ENCODE measurements around the gene OR2T3. TPM values are rescaled to one million over a fixed set of nuclear protein-coding genes. Genes with fewer than 3 reads are reported as not detected.
"Not testable (repeated sequence)": the region's sequence is repeated elsewhere in the genome, so short reads cannot be mapped to it uniquely, and the experiment has no call there.

Gene OR2T3
- polyA plus RNA-seq, 1 donor from 2014 or later: not detected

GRCh38 chr1:248450466-248451145 lies 22.5 kb upstream of the OR2T3 start:
- not testable (repeated sequence) for H3K79me2 ChIP-seq (replicated peaks; ENCODE audit: insufficient read depth, low read length); H2AFZ ChIP-seq (ENCODE audit: low read depth, low read length); H4K20me1 ChIP-seq (ENCODE audit: insufficient read depth); H3K27ac ChIP-seq (ENCODE audit: low read length); H3K9me3 ChIP-seq (ENCODE audit: low read length); H3F3A ChIP-seq (ENCODE audit: insufficient read depth, low read length, poor library complexity, severe bottlenecking); H3K27me3 ChIP-seq (ENCODE audit: insufficient read depth, low read depth, low read length); H3K9ac ChIP-seq (ENCODE audit: low read length); H3K4me3 ChIP-seq (ENCODE audit: low read length); H3K36me3 ChIP-seq (ENCODE audit: insufficient read depth, low read length); H3K4me2 ChIP-seq (ENCODE audit: low read length); H3K9me2 ChIP-seq (ENCODE audit: insufficient read depth, low read length)

- H3K9ac ChIP-seq (ENCODE audit: low read length); H3K27ac ChIP-seq (ENCODE audit: low read length); H3K9me3 ChIP-seq (ENCODE audit: low read length); H3K36me3 ChIP-seq (ENCODE audit: insufficient read depth, low read length); H4K20me1 ChIP-seq (ENCODE audit: insufficient read depth); H3K4me2 ChIP-seq (ENCODE audit: low read length); H2AFZ ChIP-seq (ENCODE audit: low read depth, low read length); H3K4me3 ChIP-seq (ENCODE audit: low read length); H3F3A ChIP-seq (ENCODE audit: insufficient read depth, low read length, poor library complexity, severe bottlenecking); H3K9me2 ChIP-seq (ENCODE audit: insufficient read depth, low read length); H3K79me2 ChIP-seq (replicated peaks; ENCODE audit: insufficient read depth, low read length); H3K27me3 ChIP-seq (ENCODE audit: insufficient read depth, low read depth, low read length): not testable (repeated sequence)
Observed at GRCh38 chr1:248453619-248454018, 19.5 kb upstream of the OR2T3 start.

- H3K36me3 ChIP-seq (ENCODE audit: insufficient read depth, low read length); H4K20me1 ChIP-seq (ENCODE audit: insufficient read depth); H3K9me2 ChIP-seq (ENCODE audit: insufficient read depth, low read length); H3K4me3 ChIP-seq (ENCODE audit: low read length); H3K9me3 ChIP-seq (ENCODE audit: low read length); H3K27ac ChIP-seq (ENCODE audit: low read length); H3F3A ChIP-seq (ENCODE audit: insufficient read depth, low read length, poor library complexity, severe bottlenecking); H3K27me3 ChIP-seq (ENCODE audit: insufficient read depth, low read depth, low read length); H3K4me2 ChIP-seq (ENCODE audit: low read length); H3K9ac ChIP-seq (ENCODE audit: low read length); H2AFZ ChIP-seq (ENCODE audit: low read depth, low read length); H3K79me2 ChIP-seq (replicated peaks; ENCODE audit: insufficient read depth, low read length): not testable (repeated sequence)
Observed at GRCh38 chr1:248455045-248455444, 18.1 kb upstream of the OR2T3 start.

- H4K20me1 ChIP-seq (ENCODE audit: insufficient read depth); H3F3A ChIP-seq (ENCODE audit: insufficient read depth, low read length, poor library complexity, severe bottlenecking): not testable (repeated sequence)
Observed at GRCh38 chr1:248456635-248457034, 16.5 kb upstream of the OR2T3 start.

GRCh38 chr1:248459117-248459516 lies 14.0 kb upstream of the OR2T3 start:
- H3K4me2 ChIP-seq (ENCODE audit: low read length); H3K27ac ChIP-seq (ENCODE audit: low read length); H2AFZ ChIP-seq (ENCODE audit: low read depth, low read length); H3K27me3 ChIP-seq (ENCODE audit: insufficient read depth, low read depth, low read length); H3K9me3 ChIP-seq (ENCODE audit: low read length); H4K20me1 ChIP-seq (ENCODE audit: insufficient read depth); H3F3A ChIP-seq (ENCODE audit: insufficient read depth, low read length, poor library complexity, severe bottlenecking); H3K79me2 ChIP-seq (replicated peaks; ENCODE audit: insufficient read depth, low read length); H3K36me3 ChIP-seq (ENCODE audit: insufficient read depth, low read length); H3K4me3 ChIP-seq (ENCODE audit: low read length); H3K9me2 ChIP-seq (ENCODE audit: insufficient read depth, low read length); H3K9ac ChIP-seq (ENCODE audit: low read length): not testable (repeated sequence)

More at GRCh38 chr1:248456635-248457034, 16.5 kb upstream of the OR2T3 start:
- H3K9me2 ChIP-seq (ENCODE audit: insufficient read depth, low read length); H3K27me3 ChIP-seq (ENCODE audit: insufficient read depth, low read depth, low read length); H3K9ac ChIP-seq (ENCODE audit: low read length); H3K36me3 ChIP-seq (ENCODE audit: insufficient read depth, low read length); H3K27ac ChIP-seq (ENCODE audit: low read length); H2AFZ ChIP-seq (ENCODE audit: low read depth, low read length); H3K4me3 ChIP-seq (ENCODE audit: low read length); H3K9me3 ChIP-seq (ENCODE audit: low read length); H3K4me2 ChIP-seq (ENCODE audit: low read length); H3K79me2 ChIP-seq (replicated peaks; ENCODE audit: insufficient read depth, low read length): not testable (repeated sequence)

- H3K9me2 ChIP-seq (ENCODE audit: insufficient read depth, low read length): no peaks in the 10 kb centered on the region
- H3K27ac ChIP-seq (ENCODE audit: low read length): no peak overlapping the region
- no peaks in the 10 kb centered on the region for H3K27me3 ChIP-seq (ENCODE audit: insufficient read depth, low read depth, low read length)
- H3K36me3 ChIP-seq (ENCODE audit: insufficient read depth, low read length): no peaks in the 10 kb centered on the region
- H3K79me2 ChIP-seq (replicated peaks; ENCODE audit: insufficient read depth, low read length): no peaks in the 10 kb centered on the region
- no peaks in the 10 kb centered on the region for H3K9me3 ChIP-seq (ENCODE audit: low read length)
- H2AFZ ChIP-seq (ENCODE audit: low read depth, low read length): no peak overlapping the region
- H3F3A ChIP-seq (ENCODE audit: insufficient read depth, low read length, poor library complexity, severe bottlenecking): no peaks in the 10 kb centered on the region
- H3K4me2 ChIP-seq (ENCODE audit: low read length): no peak overlapping the region
- no peak overlapping the region for H3K4me3 ChIP-seq (ENCODE audit: low read length)
- H4K20me1 ChIP-seq (ENCODE audit: insufficient read depth): no peaks in the 10 kb centered on the region
- H3K9ac ChIP-seq (ENCODE audit: low read length): no peak overlapping the region
- TF ChIP-seq TAF1 (IDR thresholded peaks at IDR 0.05; ENCODE audit: low read depth) (no peak), SMC3 (conservative IDR thresholded peaks at IDR 0.05; ENCODE audit: poor library complexity) (no peak), MXI1 (conservative IDR thresholded peaks at IDR 0.05; ENCODE audit: poor library complexity, severe bottlenecking) (no peak), EP300 (conservative IDR thresholded peaks at IDR 0.05; ENCODE audit: poor library complexity, severe bottlenecking) (no peak), CTCF (IDR thresholded peaks at IDR 0.05; ENCODE audit: poor library complexity, severe bottlenecking) (no peak)
Observed at GRCh38 chr1:248471154-248471553, 2.0 kb upstream of the OR2T3 start.

Data from neural cell (in vitro differentiated cells).